GM19025 (cell line): Measurements from ENCODE around the gene EML6.
A peak's percentile ranks its signal among the peaks of the same experiment; 100 is the strongest.
"Not testable (repeated sequence)": the region's sequence is repeated elsewhere in the genome, so short reads cannot be mapped to it uniquely, and the experiment has no call there.

Experiments used
- ATAC-seq: cut with Tn5 transposase; IDR thresholded peaks from one replicate; pipeline ENCODE4 v1.9.1; 2021; ENCODE audit warnings: mild to moderate bottlenecking, low read depth, moderate library complexity; ENCODE audit not compliant: unreplicated experiment

The EML6 gene

GRCh38 chr2:54839461-54840255, 116.2 kb downstream of the EML6 start:
- ATAC-seq: no peak

GRCh38 chr2:54840559-54841468, 117.4 kb downstream of the EML6 start:
- no peak for ATAC-seq

- ATAC-seq: not testable (repeated sequence)
Measured at GRCh38 chr2:54841500-54841899, 118.0 kb downstream of the EML6 start.

GRCh38 chr2:54845094-54845493, 121.6 kb downstream of the EML6 start:
- no peak for ATAC-seq

GRCh38 chr2:54845514-54845913, 122.1 kb downstream of the EML6 start:
- ATAC-seq: no peak

GRCh38 chr2:54850171-54851122, 127.0 kb downstream of the EML6 start:
- no peak for ATAC-seq

GRCh38 chr2:54853616-54854310, 130.3 kb downstream of the EML6 start:
- no peak for ATAC-seq

GRCh38 chr2:54855434-54855833, 132.0 kb downstream of the EML6 start:
- ATAC-seq: no peak

- no peak for ATAC-seq
Measured at GRCh38 chr2:54858021-54858681, 134.7 kb downstream of the EML6 start.

GRCh38 chr2:54859416-54859815, 136.0 kb downstream of the EML6 start:
- ATAC-seq: no peak

GRCh38 chr2:54859997-54860701, 136.7 kb downstream of the EML6 start:
- no peak for ATAC-seq

GRCh38 chr2:54862229-54862628, 138.8 kb downstream of the EML6 start:
- ATAC-seq: no peak

- no peak for ATAC-seq
Measured at GRCh38 chr2:54862742-54863141, 139.3 kb downstream of the EML6 start.

- ATAC-seq: no peak
Measured at GRCh38 chr2:54863660-54864059, 140.2 kb downstream of the EML6 start.

- no peak for ATAC-seq
Measured at GRCh38 chr2:54864096-54864495, 140.6 kb downstream of the EML6 start.

GRCh38 chr2:54864727-54865126, 141.3 kb downstream of the EML6 start:
- ATAC-seq: no peak

- ATAC-seq: no peak
Measured at GRCh38 chr2:54866179-54866578, 142.7 kb downstream of the EML6 start.

GRCh38 chr2:54866868-54867267, 143.4 kb downstream of the EML6 start:
- ATAC-seq: peak; percentile 84

- ATAC-seq: peak; percentile 29
Measured at GRCh38 chr2:54867457-54867856, 144.0 kb downstream of the EML6 start.
